ENCODE data around the gene SEC24B.

DNA sequence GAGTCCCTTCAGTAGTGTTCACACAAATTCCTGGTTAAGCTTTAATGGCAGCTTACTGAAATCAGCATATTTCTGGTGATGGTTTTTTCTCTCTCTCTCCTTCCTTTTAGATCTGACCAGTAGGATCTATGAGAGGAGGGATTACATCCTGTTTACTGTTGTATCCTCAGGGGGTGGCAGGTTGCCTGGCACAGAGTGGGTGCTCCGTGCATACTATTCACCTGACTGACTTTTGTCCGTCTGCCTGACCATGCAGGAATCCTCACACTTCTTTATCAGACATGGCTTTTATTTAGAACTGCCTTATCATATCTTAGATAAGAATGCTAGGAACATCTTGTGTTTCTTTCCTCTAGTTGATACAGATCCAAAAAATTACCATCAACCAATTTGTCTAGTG lies 156.0 kb downstream of the SEC24B start:
- TF ChIP-seq, protein P1, sequence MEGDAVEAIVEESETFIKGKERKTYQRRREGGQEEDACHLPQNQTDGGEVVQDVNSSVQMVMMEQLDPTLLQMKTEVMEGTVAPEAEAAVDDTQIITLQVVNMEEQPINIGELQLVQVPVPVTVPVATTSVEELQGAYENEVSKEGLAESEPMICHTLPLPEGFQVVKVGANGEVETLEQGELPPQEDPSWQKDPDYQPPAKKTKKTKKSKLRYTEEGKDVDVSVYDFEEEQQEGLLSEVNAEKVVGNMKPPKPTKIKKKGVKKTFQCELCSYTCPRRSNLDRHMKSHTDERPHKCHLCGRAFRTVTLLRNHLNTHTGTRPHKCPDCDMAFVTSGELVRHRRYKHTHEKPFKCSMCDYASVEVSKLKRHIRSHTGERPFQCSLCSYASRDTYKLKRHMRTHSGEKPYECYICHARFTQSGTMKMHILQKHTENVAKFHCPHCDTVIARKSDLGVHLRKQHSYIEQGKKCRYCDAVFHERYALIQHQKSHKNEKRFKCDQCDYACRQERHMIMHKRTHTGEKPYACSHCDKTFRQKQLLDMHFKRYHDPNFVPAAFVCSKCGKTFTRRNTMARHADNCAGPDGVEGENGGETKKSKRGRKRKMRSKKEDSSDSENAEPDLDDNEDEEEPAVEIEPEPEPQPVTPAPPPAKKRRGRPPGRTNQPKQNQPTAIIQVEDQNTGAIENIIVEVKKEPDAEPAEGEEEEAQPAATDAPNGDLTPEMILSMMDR (IDR thresholded peaks at IDR 0.05), result no peak
- TF ChIP-seq POLR2A (IDR thresholded peaks at IDR 0.05), result no peak

All from thyroid gland (tissue), 4 donors.